Cerebellar cortex (tissue), 1 donor: Measurements from ENCODE around the gene TEAD1.
"Not testable (repeated sequence)": the region's sequence is repeated elsewhere in the genome, so short reads cannot be mapped to it uniquely, and the experiment has no call there.

Experiments used
- DNase-seq: peaks from one replicate; pipeline ENCODE4 v3.0.0-alpha.2; 2015; ENCODE audit warnings: low spot score

The TEAD1 gene

GRCh38 chr11:12864316-12865156 lies 190.3 kb downstream of the TEAD1 start:
- DNase-seq, result peak; percentile 71

GRCh38 chr11:12865863-12866595 lies 191.8 kb downstream of the TEAD1 start:
- peak; percentile 57 for DNase-seq

- no peak for DNase-seq
These were observed 193.3 kb downstream of the TEAD1 start for GRCh38 chr11:12867531-12867930.

GRCh38 chr11:12868315-12869073 lies 194.3 kb downstream of the TEAD1 start:
- no peak for DNase-seq

- no peak for DNase-seq
These were observed 197.0 kb downstream of the TEAD1 start for GRCh38 chr11:12871241-12871640.

GRCh38 chr11:12871788-12872321 lies 197.6 kb downstream of the TEAD1 start:
- DNase-seq, result no peak

- DNase-seq, result no peak
These were observed 202.1 kb downstream of the TEAD1 start for GRCh38 chr11:12876340-12876739.

GRCh38 chr11:12876988-12877387 lies 202.8 kb downstream of the TEAD1 start:
- no peak for DNase-seq

GRCh38 chr11:12877508-12877907 lies 203.3 kb downstream of the TEAD1 start:
- not testable (repeated sequence) for DNase-seq

GRCh38 chr11:12880327-12880726 lies 206.1 kb downstream of the TEAD1 start:
- DNase-seq, result no peak

- DNase-seq, result no peak
These were observed 208.4 kb downstream of the TEAD1 start for GRCh38 chr11:12882670-12883069.

GRCh38 chr11:12884751-12885318 lies 210.6 kb downstream of the TEAD1 start:
- no peak for DNase-seq

GRCh38 chr11:12885717-12886239 lies 211.6 kb downstream of the TEAD1 start:
- no peak for DNase-seq

- no peak for DNase-seq
These were observed 212.3 kb downstream of the TEAD1 start for GRCh38 chr11:12886508-12886907.

- peak; percentile 70 for DNase-seq
These were observed 214.4 kb downstream of the TEAD1 start for GRCh38 chr11:12888525-12889158.

- no peak for DNase-seq
These were observed 215.0 kb downstream of the TEAD1 start for GRCh38 chr11:12889243-12889642.

- DNase-seq, result no peak
These were observed 216.3 kb downstream of the TEAD1 start for GRCh38 chr11:12890476-12890875.

- peak; percentile 70 for DNase-seq
These were observed 219.8 kb downstream of the TEAD1 start for GRCh38 chr11:12893787-12894672.

- DNase-seq, result peak; percentile 63
These were observed 223.2 kb downstream of the TEAD1 start for GRCh38 chr11:12897390-12897789.

- no peak for DNase-seq
These were observed 223.6 kb downstream of the TEAD1 start for GRCh38 chr11:12897867-12898266.
